ENCODE data around the gene MAST2.
"Not testable (repeated sequence)": the region's sequence is repeated elsewhere in the genome, so short reads cannot be mapped to it uniquely, and the experiment has no call there.

Gene MAST2

DNA sequence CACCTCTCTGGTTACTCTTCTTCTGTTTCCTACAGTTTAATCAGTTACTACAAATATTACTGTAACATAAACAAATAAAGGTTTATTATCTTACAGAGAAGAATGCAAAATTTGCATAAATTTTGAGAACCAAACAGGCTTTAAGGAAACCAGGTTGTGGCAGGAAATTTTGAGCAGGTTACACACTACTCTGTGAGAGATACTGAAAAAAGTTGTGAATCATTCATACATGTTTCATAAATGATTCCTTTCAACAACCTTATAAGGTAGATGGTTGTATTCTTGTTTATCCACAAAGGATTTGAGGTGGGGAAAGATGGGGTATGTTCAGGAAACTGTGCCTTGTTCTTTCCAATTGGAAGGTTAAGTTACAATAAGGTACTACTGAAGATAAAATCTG is 58.6 kb downstream of the MAST2 start:
- TF ChIP-seq CTCF (conservative IDR thresholded peaks at IDR 0.05) (no peak), ZFX (IDR thresholded peaks at IDR 0.05) (no peak)
- H3K27ac ChIP-seq = no peak overlapping the region

GRCh38 chr1:45863218-45863617 is 59.8 kb downstream of the MAST2 start:
- TF ChIP-seq CTCF (conservative IDR thresholded peaks at IDR 0.05) (no peak), ZFX (IDR thresholded peaks at IDR 0.05) (no peak)
- H3K27ac ChIP-seq = no peak overlapping the region

GRCh38 chr1:45864167-45865106 is 61.0 kb downstream of the MAST2 start:
- TF ChIP-seq CTCF (conservative IDR thresholded peaks at IDR 0.05) (no peak), ZFX (IDR thresholded peaks at IDR 0.05) (no peak)
- H3K27ac ChIP-seq = no peak overlapping the region

DNA sequence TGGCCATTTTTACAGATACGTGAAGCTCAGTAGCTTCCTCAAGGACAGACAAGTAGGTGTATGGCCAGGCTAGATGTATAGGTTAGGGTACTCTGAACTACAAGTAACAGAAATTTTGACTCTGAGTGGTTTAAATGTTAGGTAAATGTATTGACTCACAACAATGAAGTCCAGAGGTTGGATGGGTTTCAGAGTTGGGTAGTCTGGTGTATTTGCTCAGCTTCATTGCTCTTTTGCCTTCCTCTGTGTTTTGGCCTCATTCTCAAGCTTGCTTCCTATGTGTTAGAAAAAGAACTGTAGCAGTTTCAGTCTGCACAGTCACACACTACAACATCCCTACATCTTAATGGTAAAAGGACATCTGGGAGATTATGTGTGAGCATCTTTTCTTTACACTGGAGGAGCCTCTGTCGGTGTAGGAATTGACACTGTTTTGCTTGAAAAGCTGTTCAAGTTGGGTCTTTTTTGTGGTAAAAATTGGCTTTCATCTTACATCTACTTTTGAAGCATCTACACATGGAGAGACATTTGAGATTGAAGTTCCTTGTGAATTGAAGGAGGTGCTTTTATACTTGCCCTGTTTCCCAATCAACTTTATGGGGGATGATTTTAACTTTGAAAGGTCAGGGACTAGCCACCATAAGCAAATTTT is 64.4 kb downstream of the MAST2 start:
- H3K27ac ChIP-seq = no peak overlapping the region
- TF ChIP-seq ZFX (IDR thresholded peaks at IDR 0.05) = no peak

DNA sequence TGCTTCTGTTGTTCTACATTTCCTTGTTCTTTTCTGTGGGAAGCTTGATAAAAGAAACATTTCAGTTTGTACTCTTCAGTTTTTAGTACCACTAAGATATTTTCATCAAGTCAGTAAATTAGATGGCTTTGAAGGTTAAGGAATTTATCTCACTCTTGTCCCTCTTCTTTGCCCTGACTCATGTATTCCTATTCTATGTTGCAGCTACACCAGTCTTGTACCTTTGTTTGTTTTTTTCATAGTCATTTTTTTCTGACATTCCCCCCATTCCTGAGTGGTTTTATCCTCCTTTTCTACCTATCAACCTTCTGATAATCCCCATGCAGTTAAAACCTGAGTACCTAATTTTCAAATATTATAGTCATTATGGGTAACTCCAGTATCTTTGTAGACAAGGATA is 65.4 kb downstream of the MAST2 start:
- H3K27ac ChIP-seq = no peak overlapping the region
- no peak for TF ChIP-seq CTCF (conservative IDR thresholded peaks at IDR 0.05)
- no peak for TF ChIP-seq ZFX (IDR thresholded peaks at IDR 0.05)

DNA sequence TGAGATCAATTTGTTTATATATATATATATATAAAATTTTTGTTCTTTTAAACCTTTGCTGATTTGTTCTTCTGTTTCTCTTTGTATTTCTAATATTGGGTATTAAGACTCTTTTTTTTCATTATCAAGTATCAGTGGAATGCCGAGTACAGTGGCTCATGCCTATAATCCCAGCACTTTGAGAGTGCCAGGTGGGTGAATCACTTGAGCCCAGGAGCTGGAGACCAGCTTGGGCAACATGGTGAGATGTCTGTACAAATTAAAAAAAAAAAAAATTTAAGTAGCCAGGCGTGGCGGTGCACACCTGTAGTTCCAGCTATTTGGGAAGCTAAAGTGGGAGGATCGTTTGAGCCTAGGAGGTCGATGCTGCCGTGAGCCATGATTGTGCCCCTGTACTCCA is 67.1 kb downstream of the MAST2 start:
- no peak overlapping the region for H3K27ac ChIP-seq
- TF ChIP-seq ZFX (IDR thresholded peaks at IDR 0.05) (no peak), CTCF (conservative IDR thresholded peaks at IDR 0.05) (no peak)

- not testable (repeated sequence) for H3K27ac ChIP-seq
Observed at GRCh38 chr1:45872173-45872801, 68.9 kb downstream of the MAST2 start.

- no peak overlapping the region for H3K27ac ChIP-seq
- TF ChIP-seq ZFX (IDR thresholded peaks at IDR 0.05) (no peak), CTCF (conservative IDR thresholded peaks at IDR 0.05) (no peak)
Observed at GRCh38 chr1:45876000-45876617, 72.7 kb downstream of the MAST2 start.

All from C4-2B (cell line).